Astrocyte (in vitro differentiated cells and primary cell): ENCODE measurements around the gene MYH15.

Experiments
- CTCF ChIP-seq: IDR thresholded peaks from 2 replicates; pipeline ENCODE4 v1.5.1; 2011; ENCODE audit warnings: low read depth, mild to moderate bottlenecking, inconsistent platforms, low read length, moderate library complexity; ENCODE audit not compliant: insufficient read depth
- EZH2 ChIP-seq: IDR thresholded peaks from 2 replicates; pipeline ENCODE4 v1.6.1; 2012; ENCODE audit warnings: mild to moderate bottlenecking, low read length, inconsistent platforms; ENCODE audit not compliant: insufficient read depth

GRCh38 chr3:108406661-108407206, 103.7 kb downstream of the MYH15 start:
- TF ChIP-seq CTCF (peak; percentile 66), EZH2 (no peak)
